Umbilical cord (tissue), 2 donors: ENCODE measurements around the gene DCHS1. TPM values are rescaled to one million over a fixed set of nuclear protein-coding genes. Genes with fewer than 3 reads are reported as not detected.
A peak's percentile ranks its signal among the peaks of the same experiment; 100 is the strongest.

Source experiments
- DNase-seq: peaks from one replicate; pipeline ENCODE4 v3.0.0-alpha.2; 2015; ENCODE audit warnings: low spot score
- total RNA-seq: library from RNA; depleted of rRNA; stranded (reverse); fragments of >200 nt; gene quantifications from one replicate; pipeline ENCODE4 v1.2.3, GENCODE V29; 2014; ENCODE audit warnings: low replicate concordance; ENCODE audit not compliant: insufficient read depth

DCHS1 gene
- total RNA-seq, 1 donor from 2014 or later: 37.6 TPM

DNA sequence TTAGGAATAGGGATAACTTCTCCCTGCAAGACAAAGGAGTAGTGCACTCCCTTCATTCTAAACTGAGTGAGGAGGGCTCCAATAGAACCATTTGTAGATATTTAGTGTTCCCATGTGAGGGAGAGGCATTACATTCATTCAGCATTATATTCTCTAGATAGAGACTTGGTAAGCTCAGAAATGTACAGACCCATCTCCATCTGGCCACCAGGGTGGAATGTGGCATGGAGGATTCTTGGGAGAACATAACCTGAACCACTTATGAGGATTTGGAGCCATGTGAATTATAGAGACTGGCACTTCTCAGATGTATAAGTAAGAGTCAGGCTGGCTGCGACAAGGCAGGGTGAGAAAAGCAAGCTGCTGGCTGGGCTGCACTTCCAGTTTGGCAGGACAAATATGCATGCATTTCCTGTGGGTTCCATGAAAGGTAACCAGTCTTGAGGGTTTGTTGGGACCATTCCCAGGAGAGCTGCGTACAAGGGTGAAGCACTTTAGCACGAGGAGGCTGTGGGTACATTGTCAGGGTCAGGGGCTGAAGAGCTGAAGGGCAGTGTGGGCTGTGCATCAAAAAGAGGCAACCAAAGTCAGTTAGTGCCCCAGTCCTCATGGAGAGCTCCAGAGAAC lies 61.4 kb downstream of the DCHS1 start:
- DNase-seq: no peak

DNA sequence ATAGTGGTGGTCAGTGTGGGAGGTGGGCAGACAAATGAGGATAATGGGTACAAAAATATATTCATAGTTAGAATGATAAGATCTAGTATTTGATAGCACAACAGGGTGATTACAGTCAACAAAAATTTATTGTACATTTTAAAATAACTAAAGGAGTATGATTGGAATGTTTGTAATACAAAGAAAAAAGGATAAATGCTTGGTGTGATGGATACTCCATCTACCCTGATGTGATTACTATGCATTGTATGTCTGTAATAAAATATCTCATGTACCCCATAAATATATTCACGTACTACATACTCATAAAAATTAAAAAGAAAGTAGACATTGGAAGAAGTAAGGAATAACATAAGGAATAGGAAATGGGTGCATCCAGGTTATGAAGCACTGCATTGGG lies 67.6 kb downstream of the DCHS1 start:
- DNase-seq: no peak

DNA sequence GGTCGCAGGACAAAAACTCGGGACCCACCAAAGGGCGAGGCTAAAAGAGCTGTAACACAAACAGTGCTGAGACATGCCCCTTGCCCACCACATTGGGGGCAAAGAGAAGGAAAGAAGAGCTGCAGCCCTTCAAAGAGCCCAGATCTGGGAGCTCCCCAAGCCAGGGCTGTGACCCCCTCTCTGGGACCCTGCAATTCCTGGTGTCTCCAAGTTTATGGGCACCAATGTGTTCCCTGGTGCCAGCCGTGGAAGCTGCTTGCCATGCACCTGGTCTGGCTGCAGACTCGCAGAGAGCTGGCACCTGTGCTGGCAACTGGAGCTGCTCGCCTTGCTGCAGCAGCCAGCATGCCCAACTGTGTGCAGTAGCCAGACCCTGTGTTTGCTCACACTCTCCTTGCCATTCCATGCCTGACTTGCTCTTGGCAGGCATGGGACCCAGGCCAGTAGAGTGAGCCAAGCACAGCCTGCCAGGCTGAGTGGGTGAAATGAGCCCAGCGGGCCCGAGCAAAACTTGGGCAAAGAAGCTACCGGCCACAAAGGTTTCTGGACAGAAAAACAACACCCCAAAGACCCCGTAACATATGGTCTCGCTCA lies 68.2 kb downstream of the DCHS1 start:
- no peak for DNase-seq

DNA sequence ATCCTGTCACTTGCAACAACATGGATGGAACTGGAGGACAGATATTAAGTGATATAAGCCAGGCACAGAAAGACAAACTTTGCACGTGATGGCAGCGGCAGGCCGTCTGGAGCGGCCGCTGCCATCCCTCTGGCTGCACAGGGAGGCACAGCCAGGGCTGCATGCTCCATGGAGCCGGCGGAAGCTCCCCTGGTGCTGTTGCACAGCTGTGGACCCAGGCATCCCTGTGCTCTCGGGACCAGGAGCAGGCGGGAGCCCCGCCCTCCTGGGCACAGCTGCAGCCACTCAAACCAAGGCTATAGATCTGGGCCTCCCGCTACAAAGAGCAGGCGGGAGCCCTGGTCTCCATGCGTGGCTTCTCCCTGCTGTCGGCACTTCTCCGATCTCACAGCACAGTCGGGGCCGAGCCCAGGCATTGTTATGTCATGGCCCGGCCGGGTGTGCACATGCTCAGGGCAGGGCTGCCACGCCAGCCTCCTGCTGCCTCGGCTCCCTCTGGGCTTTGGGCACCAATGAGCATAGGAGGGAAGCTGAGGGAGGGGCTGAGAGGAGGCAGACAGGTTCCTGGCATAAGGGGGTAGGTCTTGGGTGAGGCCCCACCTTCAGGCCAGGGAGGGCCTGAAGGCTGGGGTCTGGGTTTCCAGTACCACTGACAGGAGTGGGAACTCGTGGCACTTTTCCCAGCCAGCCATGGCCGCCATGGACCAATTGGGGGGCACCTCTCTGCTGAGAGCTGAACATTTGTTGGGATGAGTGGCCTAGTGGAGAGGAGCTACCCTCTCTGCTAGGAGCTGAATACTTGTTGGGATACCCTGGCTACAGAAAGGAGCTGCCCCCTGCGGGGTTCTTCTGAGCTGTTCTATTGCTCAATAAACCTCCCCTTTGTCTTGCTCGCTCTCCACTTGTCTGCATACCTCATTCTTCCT lies 68.9 kb downstream of the DCHS1 start:
- no peak for DNase-seq

DNA sequence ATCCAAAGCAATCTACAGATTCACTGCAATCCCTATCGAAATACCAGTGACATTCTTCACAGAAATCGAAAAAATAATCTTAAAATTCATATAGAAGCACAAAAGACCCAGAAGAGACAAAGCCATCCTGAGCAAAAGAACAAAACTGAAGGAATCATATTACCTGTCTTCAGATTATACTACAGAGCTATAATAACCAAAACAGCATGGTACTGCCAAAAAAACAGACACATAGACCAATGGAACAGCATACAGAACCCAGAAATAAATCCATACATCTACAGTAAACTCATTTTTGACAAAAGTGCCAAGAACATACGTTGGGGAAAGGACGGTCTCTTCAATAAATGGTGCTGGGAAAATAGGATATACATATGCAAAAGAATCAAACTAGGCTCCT lies 71.1 kb downstream of the DCHS1 start:
- DNase-seq: no peak

DNA sequence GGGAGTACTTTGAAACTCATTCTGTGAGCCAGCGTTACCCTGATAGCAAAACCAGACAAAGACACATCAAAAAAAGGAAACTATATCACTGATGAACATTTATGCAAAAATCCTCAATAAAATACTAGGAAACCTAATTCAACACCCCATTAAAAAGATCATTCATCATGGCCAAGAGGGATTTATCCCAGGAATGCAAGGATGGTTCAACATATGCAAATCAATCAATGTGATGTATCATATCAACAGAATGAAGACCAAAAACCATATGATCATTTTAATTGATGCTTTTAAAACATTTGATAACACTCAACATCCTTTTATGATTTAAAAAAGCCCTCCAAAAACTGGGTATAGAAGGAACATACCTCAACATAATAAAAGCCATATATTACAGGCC lies 72.0 kb downstream of the DCHS1 start:
- DNase-seq: no peak

DNA sequence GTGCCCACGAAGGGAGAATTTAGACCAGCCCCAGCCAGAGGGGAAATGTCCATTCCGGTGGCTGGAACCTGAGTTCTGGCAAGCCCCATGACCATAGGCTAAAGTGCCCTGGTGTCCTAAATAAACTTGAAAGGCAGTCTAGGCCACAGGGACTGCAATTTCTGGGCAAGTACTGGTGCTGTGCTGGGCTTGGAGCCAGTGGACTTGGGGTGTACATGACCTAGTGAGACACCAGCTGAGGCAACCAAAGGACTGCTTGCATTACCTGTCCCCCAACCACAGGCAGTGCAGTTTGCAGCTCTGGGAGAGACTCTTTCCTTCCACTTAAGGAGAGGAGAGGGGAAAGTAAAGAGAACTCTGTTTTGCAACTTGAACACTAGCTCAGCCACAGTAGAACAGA lies 75.9 kb downstream of the DCHS1 start:
- DNase-seq: no peak

DNA sequence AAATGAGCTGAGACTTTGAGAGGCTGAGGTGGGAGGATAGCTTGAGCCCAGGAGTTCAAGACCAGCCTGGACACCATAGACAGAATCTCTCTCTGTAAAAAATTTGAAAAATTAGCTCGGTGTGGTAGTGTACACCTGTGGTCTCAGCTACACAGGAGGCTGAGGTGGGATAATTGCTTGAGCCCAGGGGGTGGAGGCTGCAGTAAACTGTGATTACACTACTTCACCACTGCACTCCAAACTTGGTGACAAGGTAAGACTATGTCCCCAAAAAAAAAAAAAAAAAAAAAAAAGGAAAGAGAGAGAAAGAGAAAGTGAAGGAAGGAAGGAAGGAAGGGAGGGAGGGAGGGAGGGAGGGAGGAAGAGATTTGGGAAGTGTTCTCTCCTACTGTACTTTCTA lies 77.5 kb downstream of the DCHS1 start:
- DNase-seq: no peak

DNA sequence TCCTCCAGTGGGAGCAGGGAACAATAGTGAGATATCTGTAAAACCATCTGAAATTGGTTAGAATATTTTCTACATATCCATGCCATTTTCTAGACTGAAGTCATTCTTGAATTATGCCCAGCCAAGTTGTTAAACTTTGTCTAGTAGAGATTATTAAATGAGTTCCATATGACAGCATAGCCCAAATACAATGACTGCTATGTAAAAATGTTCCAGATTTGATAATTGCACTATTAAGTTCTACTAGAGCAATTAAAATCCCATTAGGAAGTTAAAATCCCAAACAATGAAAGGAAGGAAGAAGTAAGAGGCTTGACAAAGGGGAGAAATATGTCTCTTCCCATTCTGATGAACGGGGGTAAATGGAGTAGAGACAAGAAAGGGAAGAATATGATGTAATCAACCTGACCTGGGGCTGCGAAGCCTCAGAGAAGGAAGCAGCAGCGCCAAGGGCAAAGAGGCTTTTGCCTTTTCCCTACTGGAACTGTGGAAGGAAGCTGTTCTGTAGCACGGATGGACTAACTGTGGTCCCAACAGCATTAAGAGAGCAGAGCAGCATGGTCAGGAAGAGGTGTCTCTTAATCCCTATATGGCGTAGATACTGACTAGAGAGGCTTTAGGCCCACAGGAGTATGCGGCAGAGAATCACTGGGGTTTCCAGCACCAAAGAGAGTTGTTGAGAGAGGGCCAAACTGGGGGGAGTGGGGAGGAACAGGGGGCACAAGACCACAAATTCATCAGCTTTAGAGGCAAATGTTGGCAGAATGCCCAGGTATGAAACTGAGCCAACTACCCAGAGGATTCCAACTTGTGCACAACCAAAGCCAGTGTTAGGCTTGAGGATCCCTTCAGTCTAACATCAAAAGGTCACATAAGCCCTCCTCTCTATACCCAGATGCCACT lies 78.9 kb downstream of the DCHS1 start:
- peak; percentile 97 for DNase-seq

DNA sequence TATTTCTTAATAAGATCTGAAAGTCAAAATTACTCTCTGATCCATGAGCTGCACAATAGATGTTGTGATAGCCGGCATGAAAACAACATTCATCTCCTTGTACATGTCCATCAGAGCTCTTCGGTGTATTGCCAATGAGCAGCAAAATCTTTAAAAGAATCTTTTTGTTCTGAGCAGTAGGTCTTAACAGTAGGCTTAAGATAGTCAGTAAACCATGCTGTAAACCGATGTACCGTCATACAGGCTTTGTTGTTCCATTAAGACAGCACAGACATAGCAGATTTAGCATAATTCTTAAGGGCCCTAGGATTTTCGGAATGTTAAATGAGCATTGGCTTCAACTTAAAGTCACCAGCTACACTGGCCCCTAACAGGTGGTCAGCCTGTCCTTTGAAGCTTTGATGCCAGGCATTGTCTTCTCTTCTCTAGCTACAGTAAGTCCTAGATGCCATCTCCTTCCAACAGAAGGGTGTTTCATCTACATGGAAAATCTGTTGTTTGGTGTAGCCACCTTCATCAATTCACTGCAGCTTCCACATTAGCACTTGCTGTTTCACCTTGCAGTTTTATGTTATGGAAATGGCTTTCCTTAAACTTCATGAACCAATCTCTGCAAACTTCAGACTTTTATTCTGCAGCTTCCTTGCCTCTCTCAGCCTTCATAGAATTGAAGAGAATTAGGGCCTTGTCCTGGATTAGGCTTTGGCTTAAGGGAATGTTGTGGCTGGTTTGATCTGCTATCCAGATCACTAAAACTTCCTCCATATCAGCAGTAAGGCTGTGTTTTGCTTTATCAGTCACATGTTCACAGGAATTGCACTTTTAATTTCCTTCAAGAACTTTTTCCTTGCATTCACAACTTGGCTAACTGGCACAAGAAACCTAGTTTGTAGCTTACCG lies 80.5 kb downstream of the DCHS1 start:
- peak; percentile 46 for DNase-seq

DNA sequence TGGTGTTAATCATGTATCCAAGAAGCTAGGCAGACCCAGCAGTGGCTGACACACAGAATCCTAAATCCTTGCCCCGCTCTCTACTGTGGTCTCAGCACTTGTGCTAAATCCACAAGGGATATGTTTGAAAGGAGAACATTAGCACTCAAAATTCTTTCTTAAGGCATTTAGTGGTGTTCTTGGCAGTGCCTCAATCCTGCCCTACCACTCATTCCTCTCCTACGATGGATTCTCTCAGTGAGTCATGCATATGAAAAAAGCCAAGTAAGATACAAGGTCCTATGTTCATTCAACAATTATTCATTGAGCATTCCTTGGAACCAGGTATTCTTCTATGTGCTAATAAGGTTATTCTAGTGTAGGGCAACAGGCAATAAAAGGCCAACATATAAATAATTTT lies 83.4 kb downstream of the DCHS1 start:
- peak; percentile 86 for DNase-seq

DNA sequence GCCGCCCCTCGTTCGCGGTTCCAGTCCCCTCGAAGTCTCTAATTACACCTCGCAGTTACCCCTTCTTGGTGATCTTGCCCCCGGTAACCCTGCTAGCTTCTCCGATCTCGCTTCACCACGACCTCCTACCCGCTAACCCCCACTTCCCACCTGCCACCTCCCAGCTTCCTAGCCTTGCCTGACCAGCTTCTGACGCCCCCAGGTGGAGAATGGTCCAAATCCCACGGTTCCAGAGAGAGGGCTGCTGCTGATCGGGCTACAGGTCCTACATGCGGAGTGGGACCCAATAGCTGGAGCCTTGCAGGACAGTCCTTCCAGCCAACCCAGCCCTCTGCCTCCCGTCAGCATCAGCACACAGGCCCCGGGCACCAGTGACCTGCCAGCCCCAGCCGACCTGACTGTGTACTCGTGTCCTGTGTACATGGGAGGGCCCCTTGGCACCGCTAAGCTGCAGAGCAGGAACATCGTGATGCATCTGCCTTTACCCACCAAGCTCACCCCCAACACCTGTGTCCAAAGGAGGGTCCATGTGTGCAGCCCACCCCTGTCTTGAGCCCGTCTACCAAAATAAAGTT lies 84.1 kb downstream of the DCHS1 start:
- no peak for DNase-seq

Other genes starting within 250 kb of the DCHS1 start
- gene APBB1, start 236.7 kb downstream of the DCHS1 start, total RNA-seq: 28.9 TPM
- 3.4 TPM for gene HPX, start 214.8 kb downstream of the DCHS1 start, total RNA-seq
- gene TRIM3, start 181.9 kb downstream of the DCHS1 start, total RNA-seq: 49.8 TPM
- gene ARFIP2, start 174.5 kb downstream of the DCHS1 start, total RNA-seq: 33.2 TPM
- 26.7 TPM for gene TIMM10B, start 174.3 kb downstream of the DCHS1 start, total RNA-seq
- gene DNHD1, start 158.5 kb downstream of the DCHS1 start, total RNA-seq: 9.1 TPM
- gene RRP8, start 52.2 kb downstream of the DCHS1 start, total RNA-seq: 10.6 TPM
- 296 TPM for gene ILK, start 52.0 kb downstream of the DCHS1 start, total RNA-seq
- 15.4 TPM for gene TAF10, start 43.6 kb downstream of the DCHS1 start, total RNA-seq
- 59.7 TPM for gene TPP1, start 36.4 kb downstream of the DCHS1 start, total RNA-seq
- gene MRPL17, start 27.5 kb upstream of the DCHS1 start, total RNA-seq: 55.4 TPM
- gene OR2AG2, start 116.2 kb upstream of the DCHS1 start, total RNA-seq: 4.3 TPM
- gene OR2AG1, start 127.2 kb upstream of the DCHS1 start, total RNA-seq: 4.6 TPM
- gene OR6A2, start 143.9 kb upstream of the DCHS1 start, total RNA-seq: 1.9 TPM
- not detected for gene OR10A5, start 189.9 kb upstream of the DCHS1 start, total RNA-seq
- 1.9 TPM for gene OR10A2, start 207.2 kb upstream of the DCHS1 start, total RNA-seq
- not detected for gene OR10A4, start 220.8 kb upstream of the DCHS1 start, total RNA-seq
- 5.5 TPM for gene OR2D2, start 236.7 kb upstream of the DCHS1 start, total RNA-seq